ENCODE results near the gene TENT5C. TPM values are rescaled to one million over a fixed set of nuclear protein-coding genes. Genes with fewer than 3 reads are reported as not detected.

The TENT5C gene
- total RNA-seq, 1 donor from 2014 or later = 0.51 TPM

DNA sequence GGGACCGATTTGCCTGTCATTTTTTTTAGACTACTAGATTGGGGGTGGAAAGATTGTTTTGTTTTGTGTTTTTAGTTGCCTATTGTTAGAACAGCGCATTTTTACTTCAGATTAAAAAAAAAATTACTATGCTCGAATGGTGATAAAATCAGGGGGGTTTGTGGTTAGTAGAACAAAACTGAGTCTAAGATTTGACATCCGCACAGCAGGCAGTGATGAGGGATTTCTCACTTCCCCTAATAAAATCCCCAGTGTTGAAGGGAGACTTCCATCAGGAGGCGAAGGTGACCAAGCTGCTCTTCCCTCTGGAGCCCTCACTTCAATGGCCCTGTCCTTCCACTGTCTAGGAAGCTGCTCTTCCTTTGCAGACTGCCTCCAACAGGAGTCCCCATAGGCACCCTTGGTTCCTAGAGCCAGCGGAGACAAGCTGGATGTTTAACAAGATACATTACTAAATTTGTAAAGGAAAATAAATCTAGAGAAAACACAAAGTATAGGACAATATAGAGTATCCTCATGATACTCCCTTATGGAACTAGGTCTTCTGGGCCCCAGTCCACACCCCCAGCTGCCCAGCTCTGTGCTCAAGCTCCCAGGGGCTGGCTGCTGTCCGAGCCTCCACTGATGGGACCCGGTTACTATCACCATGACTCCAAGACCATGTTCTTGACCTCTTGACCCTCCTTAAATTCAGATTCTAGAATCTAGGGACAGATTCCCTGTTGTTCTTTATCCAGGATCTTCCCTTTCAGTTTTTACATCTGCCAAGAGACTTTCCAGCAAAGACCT, 31.0 kb downstream of the TENT5C start:
- no peak for DNase-seq

DNA sequence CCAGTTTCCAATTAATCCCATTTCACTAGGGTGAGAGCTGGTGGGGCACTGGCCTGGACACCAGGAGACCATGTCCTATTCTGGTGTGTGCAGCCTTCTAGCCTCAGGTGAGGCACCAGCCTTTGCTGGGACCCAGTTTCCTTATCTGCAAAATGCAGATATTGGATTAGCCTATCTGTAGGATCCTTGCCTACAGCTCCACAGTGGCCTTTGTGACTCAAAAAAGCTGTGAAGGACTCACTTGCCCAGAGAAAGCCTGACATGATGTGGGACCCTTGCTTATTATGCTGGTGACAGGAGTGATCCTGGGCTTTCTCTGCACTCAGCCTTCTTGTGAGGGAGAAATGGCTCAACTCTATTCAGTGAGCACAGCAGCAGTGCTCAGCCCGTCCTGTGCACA, 32.3 kb downstream of the TENT5C start:
- no peak for DNase-seq

DNA sequence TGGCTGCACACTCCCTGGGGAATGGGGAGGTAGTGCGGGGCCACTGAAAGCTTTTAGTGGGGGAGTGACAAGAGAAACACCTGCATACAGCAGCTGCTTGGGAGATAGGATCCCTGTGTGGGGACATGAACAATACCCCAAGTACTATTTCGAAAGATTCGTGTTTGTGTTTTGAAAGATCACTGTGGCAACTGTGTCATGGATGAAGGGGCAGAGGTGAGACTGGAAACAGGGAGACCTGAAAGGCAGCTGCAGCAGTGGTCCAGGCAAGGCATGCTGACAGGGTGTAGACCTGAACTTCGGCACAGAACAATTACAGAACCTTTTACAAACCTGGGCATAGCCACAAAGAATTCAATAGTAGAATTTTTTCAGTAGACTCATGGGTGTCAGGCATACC, 32.9 kb downstream of the TENT5C start:
- no peak for DNase-seq

DNA sequence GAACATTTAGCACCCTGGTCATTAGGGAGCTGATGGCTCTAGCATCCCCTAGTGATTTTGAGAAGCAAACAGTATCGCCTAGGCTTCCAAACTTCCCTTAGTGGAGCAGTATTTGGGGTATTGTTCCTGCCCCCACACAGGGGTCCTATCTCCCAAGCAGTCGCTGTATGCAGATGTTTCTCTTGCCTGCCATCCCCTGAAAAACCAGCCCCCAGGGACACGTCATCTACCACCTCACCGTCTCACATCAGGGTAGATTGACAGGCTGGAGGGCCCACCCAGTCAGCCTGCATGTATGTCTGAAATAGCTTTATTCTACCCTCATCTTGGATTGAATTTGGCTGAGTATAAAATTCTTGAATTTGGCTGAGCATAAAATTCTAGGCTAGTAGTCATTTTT, 33.9 kb downstream of the TENT5C start:
- no peak for DNase-seq

DNA sequence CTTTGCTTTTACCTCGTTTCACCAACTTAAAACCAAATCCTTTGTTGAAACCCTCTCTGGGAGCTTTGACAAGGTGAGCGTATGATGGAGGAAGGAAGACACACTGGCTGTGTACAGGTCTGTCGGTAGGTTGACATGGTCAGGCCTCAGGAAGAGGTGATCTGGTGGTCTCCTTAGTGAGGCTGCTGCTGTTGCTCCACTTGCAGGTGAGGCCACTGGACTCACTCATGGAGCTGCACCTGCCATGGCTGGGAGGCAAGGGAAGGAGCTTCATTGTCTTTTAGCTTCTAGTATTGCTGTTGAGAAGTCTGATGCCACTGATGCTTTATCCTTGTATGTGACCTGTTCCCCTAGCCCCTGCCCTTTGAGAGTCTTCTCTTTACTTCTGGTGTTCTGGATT, 35.7 kb downstream of the TENT5C start:
- no peak for DNase-seq

DNA sequence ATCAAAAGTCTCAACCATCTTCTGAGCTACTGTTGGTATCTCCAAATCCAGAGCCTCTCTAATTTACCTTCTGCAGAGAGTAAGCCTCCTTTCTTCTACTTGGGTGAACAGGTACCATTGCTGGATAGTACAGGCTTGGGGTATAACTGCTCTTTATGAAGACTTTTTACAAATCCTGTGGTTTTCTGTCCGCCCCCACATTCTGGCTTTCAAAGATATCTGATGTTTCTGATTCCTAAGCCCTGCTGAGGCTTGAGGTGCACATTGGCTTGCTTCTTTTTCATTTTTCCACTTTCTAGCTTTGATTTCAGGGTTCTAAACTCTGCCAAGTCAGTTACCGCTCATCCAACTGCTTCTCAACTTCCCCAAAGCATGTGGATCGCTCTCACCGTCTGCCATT, 37.1 kb downstream of the TENT5C start:
- DNase-seq = no peak

DNA sequence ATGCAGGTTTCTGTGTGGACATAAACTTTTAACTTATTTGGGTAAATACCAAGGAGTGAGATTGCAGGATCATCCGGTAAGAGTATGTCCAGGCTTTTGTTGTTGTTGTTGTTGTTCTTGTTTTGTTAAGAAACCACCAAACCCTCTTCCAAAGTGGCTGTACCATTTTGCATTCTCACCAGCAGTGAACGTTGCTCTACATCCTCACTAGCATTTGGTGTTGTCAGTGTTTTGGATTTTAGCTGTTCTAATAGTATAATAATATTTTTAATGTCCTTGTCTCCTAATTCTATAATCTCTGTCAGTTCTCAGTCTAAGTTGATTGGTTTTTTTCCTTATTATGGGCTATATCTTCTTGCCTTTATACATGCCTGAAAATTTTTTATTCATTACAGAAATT, 37.8 kb downstream of the TENT5C start:
- no peak for DNase-seq

DNA sequence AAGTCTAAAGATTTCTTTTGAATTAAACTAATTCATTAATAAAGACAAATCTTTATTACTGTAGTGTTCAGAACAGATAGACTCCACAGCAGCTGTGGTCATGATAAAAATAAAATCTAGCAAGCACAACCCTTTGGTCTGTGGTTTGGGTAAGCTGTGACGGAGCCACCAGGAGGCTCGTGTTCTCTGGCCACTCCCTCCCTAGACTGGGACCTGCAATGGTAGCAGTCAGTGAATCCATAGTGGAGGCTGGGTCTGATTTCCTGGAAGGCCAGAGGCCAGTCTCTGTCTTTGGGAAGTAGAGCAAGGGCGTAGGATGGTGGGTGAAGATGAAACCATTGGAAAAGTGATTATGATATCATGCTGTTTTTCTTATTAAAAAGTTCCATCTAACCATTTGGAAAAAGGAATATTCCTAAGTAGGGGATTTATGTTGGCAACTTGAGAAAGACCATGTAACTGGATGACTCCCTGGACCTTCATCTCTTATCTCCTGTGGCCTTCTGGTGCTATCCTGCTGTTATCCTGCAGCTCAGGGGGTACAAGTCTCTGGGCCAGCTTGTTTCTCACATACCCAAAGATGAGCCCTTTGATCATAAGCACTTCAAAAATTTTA, 39.0 kb downstream of the TENT5C start:
- no peak for DNase-seq

DNA sequence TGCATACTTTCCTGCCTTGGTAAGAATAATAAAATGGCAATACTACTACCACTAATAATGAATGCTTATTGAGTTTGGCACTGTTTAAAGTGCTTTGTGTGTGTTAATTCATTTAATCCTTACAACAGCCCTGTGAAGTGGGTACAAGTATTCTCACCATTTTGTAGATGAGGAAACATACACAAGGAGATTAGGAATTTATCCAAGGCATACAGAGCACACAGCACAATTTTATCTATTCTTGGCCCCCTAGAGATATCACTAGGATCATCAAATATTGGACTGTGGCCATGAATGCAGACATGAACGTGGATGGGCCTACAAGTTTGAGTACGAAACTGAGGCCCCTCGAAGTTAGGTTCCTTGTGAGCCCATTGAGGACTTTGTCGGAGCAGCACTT, 39.5 kb downstream of the TENT5C start:
- DNase-seq = no peak

DNA sequence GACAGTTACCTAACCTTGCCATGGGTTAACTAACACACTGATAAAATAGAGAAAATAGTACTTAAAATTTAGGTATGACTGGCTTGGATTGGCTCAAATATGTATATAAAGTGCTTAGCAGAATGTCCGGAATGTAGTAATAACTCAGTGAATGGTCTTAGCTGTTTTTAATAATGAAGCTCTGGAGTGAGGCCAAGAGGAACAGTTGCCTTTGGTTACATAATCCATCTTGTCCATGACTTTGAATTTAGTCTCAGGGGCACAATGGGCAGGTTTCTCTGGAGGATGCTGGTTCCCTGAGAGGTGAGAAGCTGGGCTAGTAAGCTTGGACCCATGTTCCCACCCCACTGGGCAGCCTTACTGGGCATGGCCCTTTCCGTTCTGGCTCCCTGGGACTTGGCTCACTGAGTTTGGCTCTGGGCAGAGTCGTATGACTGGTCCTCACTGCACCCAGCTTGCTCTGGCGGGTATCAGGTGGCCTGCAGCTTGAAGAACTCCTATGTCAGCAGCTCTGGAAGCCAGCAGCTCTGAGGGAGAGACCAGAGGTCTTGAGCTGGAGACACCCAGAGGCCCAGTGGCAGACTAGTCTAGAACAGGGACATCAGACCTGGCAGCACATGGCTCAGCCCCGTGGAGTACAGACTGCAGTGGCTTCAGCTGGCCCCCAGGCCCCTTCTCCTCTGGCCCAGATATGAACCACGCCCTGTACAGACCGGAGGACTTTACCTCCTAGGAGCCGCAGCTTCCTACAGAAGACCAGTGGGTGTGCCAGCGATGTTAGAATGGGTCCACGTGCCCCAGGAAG, 40.4 kb downstream of the TENT5C start:
- DNase-seq = no peak

DNA sequence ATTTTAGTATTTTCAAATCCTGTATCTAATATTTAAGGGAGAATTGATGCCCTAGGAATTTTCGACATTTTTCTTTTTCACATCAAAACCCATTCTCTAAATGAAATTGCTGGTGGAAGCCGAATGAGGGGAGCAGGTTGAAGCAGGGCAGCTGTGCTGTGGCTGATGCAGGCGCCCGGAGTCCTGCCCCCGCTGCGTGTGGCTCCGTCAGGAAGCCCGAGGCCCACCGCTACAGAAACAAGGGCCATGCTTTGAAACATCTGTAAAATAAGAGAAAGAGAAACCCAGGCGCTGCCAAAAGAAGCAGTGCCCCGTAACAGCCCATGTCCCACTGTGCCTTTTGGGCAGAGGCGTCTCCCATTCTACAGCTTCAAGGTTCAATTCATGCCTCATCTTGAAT, 41.1 kb downstream of the TENT5C start:
- DNase-seq = no peak

DNA sequence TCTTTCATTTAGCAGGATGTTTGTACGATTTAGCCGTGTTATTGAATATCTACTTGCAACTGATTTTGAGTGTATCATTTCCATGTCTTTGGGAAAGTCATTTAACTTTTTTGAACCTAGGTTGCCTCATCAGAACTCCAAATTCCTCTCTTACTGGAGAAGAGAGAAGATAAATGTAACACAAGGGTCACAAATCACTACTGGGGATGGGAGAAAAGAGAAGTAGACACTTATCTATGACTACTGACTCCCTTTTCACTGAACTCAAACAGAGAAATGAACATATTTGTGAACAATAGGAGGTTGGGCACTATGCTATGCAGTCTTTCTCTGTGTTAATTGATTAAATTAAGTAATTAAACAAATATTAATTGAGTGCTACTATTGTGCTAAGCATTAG, 42.2 kb downstream of the TENT5C start:
- no peak for DNase-seq

DNA sequence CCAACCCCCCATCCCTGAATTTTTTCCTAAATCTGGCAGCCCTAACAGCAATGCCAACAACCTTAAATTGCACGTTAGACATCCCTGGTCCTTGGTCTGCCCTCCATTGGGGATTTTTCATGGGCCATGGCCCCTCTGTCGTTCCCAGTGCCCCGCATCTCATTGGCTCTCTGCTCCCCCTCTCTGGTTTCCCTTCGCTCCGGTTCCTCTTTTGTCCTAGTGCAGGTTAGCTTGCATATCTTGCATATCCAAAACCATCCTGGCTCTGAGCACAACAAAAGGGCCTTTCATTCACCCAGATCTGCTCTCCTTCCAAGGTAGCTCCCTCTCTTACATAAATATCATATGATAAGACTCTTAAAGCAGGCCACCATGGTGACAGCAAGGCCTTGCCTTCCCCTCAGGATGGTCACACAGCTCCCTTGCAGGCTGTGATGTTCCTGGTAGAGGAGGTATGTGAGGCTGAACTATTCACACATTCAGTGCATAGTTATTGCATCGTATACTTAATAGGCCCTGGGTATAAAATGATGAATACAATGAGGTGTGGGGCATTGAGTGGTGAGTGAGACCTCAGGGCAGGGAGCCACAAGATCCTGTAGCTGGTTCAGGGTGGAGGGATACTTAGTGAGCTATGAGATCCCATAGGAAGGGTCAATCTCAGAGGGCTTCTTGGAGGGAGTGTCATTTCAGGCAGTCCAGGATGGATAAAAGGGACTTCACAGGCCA, 45.2 kb downstream of the TENT5C start:
- DNase-seq = no peak

DNA sequence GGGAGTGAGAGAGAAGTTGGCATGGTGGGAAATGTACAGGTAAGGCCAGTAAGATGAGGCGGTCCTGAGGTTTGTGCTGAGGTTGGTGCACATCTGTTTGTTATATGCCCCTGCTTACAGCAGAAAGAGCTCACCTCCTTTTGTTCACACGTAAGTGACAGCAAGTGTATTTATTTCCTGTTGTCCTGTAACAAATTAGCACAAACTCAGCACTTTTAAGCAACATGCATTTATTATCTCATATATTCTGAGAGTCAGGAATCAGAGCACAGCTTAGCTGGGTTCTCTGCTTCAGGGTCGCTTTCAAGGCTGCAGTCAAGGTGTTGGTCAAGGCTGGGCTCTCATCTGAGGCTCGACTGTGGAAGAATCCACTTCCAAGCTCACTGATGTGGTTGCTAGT, 45.8 kb downstream of the TENT5C start:
- DNase-seq = no peak

DNA sequence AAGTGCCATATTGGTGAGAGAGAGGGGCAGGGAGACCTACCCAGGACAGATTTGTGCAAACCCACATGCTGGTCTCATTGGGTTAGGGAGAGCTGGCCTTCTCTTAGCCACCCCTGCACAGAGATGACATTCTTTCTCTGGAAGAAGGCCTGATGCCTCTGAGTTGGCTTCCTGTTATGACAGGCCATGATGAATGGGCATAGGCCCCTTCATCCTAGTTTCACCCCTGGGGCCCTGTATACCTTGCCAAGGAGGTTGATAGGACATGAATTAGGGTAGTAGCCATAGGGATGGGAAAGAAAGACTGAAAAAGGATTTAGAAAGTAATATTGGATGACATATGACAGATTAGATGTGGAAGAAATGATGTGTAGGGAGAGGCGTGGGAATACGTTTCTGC, 46.6 kb downstream of the TENT5C start:
- no peak for DNase-seq

DNA sequence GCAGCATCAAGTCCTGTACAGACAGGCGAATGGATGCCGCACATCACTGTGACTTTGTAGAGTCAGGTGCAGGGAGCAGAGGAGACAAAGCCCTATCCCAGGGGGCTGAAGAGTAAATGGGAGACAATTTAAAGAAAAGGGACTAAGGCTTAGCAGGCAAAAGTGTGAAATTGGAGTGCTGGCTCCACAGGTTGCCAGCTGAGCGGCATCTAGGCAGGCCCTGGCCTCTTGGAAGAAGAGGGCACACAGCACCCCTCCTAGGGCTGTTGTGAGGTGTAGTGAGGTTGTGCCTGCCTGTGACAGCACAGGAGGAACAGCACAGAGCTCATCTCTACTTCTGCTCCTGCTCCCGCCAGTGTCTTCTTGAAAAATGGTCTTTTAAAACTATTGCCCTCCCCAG, 47.3 kb downstream of the TENT5C start:
- DNase-seq = no peak

DNA sequence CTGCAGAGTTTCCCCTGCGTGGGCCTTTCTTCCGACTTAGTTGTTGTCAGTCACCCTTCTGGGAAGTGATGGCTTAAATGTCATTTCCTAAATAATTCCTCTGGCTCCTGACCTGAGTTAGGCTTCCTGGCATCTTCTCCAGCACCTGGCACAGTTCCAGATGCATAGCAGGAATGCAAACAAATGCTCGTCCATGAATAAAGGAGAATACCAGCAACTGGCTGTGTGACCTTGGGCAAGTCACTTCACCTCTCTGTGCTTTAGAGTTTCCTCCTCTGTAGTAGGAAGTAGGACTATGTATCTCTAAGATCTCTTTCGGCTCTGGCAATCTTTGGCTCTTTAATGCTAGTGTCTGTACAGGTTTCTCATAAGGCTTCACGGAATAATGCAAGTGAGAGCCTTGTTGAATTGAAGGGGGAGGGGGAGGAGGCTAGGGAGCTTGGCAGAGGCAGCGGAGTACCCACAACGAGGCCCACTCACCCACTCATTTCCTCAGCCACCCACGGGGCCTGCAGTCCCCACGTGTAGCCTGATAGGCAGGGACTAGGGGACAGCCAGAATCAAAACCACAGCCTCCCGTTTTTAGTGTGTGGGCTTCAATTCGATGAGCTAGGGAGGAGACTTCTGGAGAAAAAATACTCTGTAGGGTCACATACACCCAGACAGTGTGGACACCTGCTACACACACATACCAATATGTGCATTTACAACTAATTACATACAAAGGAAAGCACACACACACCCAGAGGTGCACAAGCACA, 48.1 kb downstream of the TENT5C start:
- peak; percentile 83 for DNase-seq

DNA sequence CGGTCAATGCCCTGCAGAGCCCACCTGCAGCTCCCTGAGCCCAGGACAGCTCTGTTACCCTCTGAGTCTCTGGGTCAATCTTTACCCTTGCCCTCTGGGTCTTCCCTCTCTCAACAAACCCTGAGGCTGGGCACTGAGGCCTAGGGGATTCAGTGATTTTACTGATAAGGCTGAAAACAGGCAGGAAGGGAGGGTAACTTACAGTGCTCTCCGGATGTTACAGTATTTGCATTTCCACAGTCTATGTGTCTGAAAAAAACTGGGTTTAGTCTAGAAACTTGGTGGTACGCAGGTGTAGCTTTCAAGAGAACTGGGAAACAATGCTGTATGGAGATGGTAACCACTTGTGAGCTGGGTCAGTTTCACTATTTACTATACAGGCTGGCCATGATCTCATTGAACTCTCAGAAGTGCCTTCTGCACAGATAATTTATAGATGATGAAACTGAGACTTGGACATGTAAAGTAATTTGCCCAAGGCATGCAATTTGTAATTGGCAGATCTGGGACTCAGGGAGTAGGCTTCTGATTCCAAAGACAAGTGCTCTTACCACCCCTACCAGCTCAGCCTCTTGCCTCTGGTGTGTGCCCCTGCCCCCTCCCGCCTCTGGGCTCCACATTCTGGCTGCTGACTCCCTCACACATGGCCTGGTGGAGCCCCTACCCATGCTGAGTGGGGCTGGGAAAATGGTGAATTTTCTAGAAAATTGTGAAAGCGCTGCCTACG, 48.8 kb downstream of the TENT5C start:
- DNase-seq = no peak

DNA sequence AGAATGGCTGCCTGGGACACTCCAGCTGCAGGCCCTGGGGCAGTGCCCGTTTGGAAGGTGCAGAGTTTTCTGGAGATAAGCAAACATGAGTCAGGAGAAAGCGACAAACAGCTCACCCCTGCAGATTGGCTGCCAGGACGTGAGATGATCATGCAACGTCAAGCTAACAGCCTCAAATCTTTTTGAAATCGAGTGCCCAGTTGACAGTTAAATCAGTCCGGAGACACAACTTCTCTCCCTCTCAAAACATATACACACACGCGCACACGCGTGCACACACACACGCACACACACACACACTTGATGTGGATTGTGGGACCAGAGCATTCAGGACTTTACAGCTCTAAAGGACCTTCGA, 49.4 kb downstream of the TENT5C start:
- DNase-seq = no peak

DNA sequence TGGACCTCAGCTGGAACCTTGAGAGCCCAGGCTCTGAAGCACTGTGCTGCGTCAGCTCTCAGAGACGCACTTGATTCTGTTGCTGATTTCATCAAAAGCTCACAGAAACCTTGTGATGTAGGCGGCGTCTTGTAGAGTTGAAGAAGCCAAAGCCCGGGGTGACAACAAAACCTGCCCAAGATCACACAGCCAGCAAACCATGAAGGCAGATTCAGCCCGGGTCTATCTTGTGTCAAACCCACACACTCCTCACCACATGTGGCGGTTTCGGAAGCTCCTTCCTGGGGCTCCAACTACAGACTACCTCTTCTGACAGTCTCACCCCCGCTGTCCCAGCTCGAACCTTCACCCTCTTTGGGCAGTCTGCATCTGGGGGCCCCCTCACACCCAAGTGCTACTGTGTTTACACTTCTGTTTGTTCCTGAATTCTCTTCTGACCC, 50.4 kb downstream of the TENT5C start:
- DNase-seq = no peak

DNA sequence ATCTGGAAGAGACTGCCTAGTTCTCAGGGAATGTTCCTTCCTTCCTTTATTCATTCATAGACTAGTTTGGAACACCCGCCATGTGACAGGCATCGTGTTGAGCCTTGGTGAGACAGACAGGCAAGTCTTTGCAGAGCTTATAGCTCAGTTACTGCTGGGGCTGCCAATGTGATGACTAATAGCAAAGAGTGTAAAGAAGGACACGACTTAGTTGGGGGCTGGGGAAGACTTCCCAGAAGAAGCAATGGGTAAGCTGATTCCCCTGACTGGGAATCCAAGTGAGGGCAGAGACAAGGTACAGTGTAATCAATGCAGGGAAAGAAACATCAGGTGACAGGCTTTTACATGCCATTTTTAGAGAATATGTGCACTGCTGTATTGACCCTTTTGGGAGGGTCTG, 51.2 kb downstream of the TENT5C start:
- peak; percentile 47 for DNase-seq
